ENCODE results near the gene VWA5A. TPM values are rescaled to one million over a fixed set of nuclear protein-coding genes. Genes with fewer than 3 reads are reported as not detected.

VWA5A gene
- total and polyA plus RNA-seq, 10 of the 15 experiments (the other 5 are each of a cell fraction or from before 2014, with no cell fraction given) = 0.45 to 1.6 (median 1.0) TPM

DNA sequence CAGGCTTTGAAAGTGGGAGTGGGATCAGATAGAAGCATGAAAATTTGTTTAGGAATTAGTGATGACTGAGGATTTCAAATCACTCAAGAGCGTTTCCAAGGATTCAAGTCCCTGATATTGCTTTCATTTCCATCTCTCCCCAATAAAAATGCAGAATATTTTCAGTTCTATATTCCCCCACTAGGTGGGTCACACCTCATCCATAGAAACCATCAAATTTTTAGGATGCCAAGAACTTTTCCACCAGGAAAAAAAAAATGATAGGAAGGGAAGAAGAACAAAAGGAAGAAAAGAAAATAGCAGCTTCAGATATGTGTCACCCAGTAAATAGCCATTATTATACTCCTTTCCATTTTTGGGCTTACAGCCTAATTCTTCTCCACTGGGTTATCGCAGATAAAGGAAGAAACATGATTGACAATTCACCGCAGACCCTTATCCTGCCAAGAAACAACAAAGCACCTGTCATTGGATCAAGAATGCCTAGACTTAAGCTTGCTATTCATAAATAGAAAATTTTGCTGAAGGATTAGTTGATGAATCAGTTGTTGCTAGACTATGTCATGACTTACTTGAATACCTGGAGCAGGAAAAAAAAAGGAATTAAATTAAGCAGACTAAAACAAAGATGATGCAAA is 37.6 kb downstream of the VWA5A start:
- Histone ChIP-seq H3K4me3 (no peak overlapping the region), H2AFZ (ENCODE audit: control insufficient read depth, low read depth, low read length) (no peak overlapping the region), H3K4me2 (ENCODE audit: control insufficient read depth, insufficient read depth) (no peak overlapping the region), H3K27me3 (replicated peaks in 1 of 2; ENCODE audit: control insufficient read depth in 2 of 2, insufficient read depth in 2 of 2, low read length in 1 of 2) (no peaks in the 10 kb centered on the region; a peak in 1 of 4 replicates), H3K4me1 (ENCODE audit: control insufficient read depth, insufficient read depth, low read length) (no peaks in the 10 kb centered on the region), H3K9ac (ENCODE audit: control insufficient read depth, insufficient read depth, low read length) (no peak overlapping the region), H3K27ac (ENCODE audit: control insufficient read depth, insufficient read depth) (no peak overlapping the region), H3K9me3 (replicated peaks; ENCODE audit: control insufficient read depth, insufficient read depth, low read length) (no peaks in the 10 kb centered on the region), H4K20me1 (ENCODE audit: control insufficient read depth, insufficient read depth) (no peaks in the 10 kb centered on the region), H3K79me2 (ENCODE audit: control insufficient read depth, insufficient read depth, low read length) (no peaks in the 10 kb centered on the region), H3K36me3 (ENCODE audit: control insufficient read depth in 2 of 2, insufficient read depth in 2 of 2, low read length in 1 of 2) (no peaks in the 10 kb centered on the region)
- ChIA-PET RAD21 (ENCODE audit: unreplicated experiment) (no interaction called here), CTCF (interaction anchor here (0.7 kb wide), 1 partner anchor 342 kb away, joined by 3 read pairs; no protein-coding TSS in a partner anchor), POLR2A (interaction anchor here (0.5 kb wide), 1 partner anchor 71 kb away, joined by 3 read pairs; no protein-coding TSS in a partner anchor), SMC1A (ENCODE audit: uncharacterized antibody, unreplicated experiment) (no interaction called here)
- intact Hi-C loops (cut with micrococcal nuclease; ENCODE audit: unreplicated experiment) (no loop called here), in situ Hi-C loops (cut with MboI) (no loop called here)
- ATAC-seq (no peak), DNase-seq (ENCODE audit: low read depth, low spot score) (no peak), FAIRE-seq (no peak)
- 44% methylated on average over 3 of the region's 3 CpGs for WGBS (ENCODE audit: insufficient coverage, insufficient replicate concordance, low lambda C conversion rate, missing lambda C conversion rate)
- BruUV-seq (replicated peaks) = no TSS peak
- TF ChIP-seq CBX3 (IDR thresholded peaks at IDR 0.05; ENCODE audit: borderline replicate concordance, low read depth) (no peak), TCF7 (IDR thresholded peaks at IDR 0.05; ENCODE audit: borderline replicate concordance) (no peak), GABPA (IDR thresholded peaks at IDR 0.05; ENCODE audit: low read depth) (no peak), WRNIP1 (IDR thresholded peaks at IDR 0.05; ENCODE audit: borderline replicate concordance, low read depth, low read length) (no peak), POU2F2 (IDR thresholded peaks at IDR 0.05; ENCODE audit: borderline replicate concordance, low read depth, low read length) (no peak), BCLAF1 (IDR thresholded peaks at IDR 0.05) (no peak), CHD4 (IDR thresholded peaks at IDR 0.05) (no peak), ZBED1 (IDR thresholded peaks at IDR 0.05; ENCODE audit: borderline replicate concordance) (no peak), BCL11A (IDR thresholded peaks at IDR 0.05; ENCODE audit: low read depth, low read length) (no peak), NFYA (IDR thresholded peaks at IDR 0.05; ENCODE audit: borderline replicate concordance, low read depth, low read length) (no peak), NRF1 (conservative IDR thresholded peaks at IDR 0.05; ENCODE audit: low read depth, low read length) (no peak), KDM1A (IDR thresholded peaks at IDR 0.05; ENCODE audit: borderline replicate concordance) (no peak)
- TF ChIP-seq, protein P1, sequence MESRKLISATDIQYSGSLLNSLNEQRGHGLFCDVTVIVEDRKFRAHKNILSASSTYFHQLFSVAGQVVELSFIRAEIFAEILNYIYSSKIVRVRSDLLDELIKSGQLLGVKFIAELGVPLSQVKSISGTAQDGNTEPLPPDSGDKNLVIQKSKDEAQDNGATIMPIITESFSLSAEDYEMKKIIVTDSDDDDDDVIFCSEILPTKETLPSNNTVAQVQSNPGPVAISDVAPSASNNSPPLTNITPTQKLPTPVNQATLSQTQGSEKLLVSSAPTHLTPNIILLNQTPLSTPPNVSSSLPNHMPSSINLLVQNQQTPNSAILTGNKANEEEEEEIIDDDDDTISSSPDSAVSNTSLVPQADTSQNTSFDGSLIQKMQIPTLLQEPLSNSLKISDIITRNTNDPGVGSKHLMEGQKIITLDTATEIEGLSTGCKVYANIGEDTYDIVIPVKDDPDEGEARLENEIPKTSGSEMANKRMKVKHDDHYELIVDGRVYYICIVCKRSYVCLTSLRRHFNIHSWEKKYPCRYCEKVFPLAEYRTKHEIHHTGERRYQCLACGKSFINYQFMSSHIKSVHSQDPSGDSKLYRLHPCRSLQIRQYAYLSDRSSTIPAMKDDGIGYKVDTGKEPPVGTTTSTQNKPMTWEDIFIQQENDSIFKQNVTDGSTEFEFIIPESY (IDR thresholded peaks at IDR 0.05) = no peak
- TF ChIP-seq, protein P2, sequence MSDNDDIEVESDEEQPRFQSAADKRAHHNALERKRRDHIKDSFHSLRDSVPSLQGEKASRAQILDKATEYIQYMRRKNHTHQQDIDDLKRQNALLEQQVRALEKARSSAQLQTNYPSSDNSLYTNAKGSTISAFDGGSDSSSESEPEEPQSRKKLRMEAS (IDR thresholded peaks at IDR 0.05; ENCODE audit: low read depth, low read length) = no peak
- TF ChIP-seq, protein P3, sequence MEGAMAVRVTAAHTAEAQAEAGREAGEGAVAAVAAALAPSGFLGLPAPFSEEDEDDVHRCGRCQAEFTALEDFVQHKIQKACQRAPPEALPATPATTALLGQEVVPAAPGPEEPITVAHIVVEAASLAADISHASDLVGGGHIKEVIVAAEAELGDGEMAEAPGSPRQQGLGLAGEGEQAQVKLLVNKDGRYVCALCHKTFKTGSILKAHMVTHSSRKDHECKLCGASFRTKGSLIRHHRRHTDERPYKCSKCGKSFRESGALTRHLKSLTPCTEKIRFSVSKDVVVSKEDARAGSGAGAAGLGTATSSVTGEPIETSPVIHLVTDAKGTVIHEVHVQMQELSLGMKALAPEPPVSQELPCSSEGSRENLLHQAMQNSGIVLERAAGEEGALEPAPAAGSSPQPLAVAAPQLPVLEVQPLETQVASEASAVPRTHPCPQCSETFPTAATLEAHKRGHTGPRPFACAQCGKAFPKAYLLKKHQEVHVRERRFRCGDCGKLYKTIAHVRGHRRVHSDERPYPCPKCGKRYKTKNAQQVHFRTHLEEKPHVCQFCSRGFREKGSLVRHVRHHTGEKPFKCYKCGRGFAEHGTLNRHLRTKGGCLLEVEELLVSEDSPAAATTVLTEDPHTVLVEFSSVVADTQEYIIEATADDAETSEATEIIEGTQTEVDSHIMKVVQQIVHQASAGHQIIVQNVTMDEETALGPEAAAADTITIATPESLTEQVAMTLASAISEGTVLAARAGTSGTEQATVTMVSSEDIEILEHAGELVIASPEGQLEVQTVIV (IDR thresholded peaks at IDR 0.05; ENCODE audit: borderline replicate concordance, partially characterized antibody) = no peak
- TF ChIP-seq, protein P4, sequence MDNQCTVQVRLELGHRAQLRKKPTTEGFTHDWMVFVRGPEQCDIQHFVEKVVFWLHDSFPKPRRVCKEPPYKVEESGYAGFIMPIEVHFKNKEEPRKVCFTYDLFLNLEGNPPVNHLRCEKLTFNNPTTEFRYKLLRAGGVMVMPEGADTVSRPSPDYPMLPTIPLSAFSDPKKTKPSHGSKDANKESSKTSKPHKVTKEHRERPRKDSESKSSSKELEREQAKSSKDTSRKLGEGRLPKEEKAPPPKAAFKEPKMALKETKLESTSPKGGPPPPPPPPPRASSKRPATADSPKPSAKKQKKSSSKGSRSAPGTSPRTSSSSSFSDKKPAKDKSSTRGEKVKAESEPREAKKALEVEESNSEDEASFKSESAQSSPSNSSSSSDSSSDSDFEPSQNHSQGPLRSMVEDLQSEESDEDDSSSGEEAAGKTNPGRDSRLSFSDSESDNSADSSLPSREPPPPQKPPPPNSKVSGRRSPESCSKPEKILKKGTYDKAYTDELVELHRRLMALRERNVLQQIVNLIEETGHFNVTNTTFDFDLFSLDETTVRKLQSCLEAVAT (IDR thresholded peaks at IDR 0.05) = no peak
